Activated CD4-positive, CD25-positive, alpha-beta regulatory T cell (primary cell): Measurements from ENCODE around the gene FHOD3.

ENCODE experiments used
- DNase-seq, 4 experiments: peaks; one replicate each; lab custom pipeline; 2025; lab: John Stamatoyannopoulos, UW

FHOD3 gene

GRCh38 chr18:36381075-36381474, 83.6 kb downstream of the FHOD3 start:
- DNase-seq, result no peak

- no peak for DNase-seq
Observed at GRCh38 chr18:36382854-36383253, 85.3 kb downstream of the FHOD3 start.

- no peak for DNase-seq
Observed at GRCh38 chr18:36386150-36386920, 88.8 kb downstream of the FHOD3 start.

- DNase-seq, result no peak
Observed at GRCh38 chr18:36387310-36387709, 89.8 kb downstream of the FHOD3 start.

- DNase-seq, result no peak
Observed at GRCh38 chr18:36388310-36388709, 90.8 kb downstream of the FHOD3 start.

GRCh38 chr18:36389027-36389426, 91.5 kb downstream of the FHOD3 start:
- no peak for DNase-seq

GRCh38 chr18:36389811-36390581, 92.5 kb downstream of the FHOD3 start:
- no peak for DNase-seq

GRCh38 chr18:36391426-36392145, 94.1 kb downstream of the FHOD3 start:
- no peak for DNase-seq

GRCh38 chr18:36392164-36392978, 94.9 kb downstream of the FHOD3 start:
- DNase-seq, result no peak

GRCh38 chr18:36392979-36393287, 95.4 kb downstream of the FHOD3 start:
- no peak for DNase-seq

- DNase-seq, result no peak
Observed at GRCh38 chr18:36394486-36394885, 97.0 kb downstream of the FHOD3 start.

GRCh38 chr18:36396190-36396589, 98.7 kb downstream of the FHOD3 start:
- DNase-seq, result no peak

- DNase-seq, result no peak
Observed at GRCh38 chr18:36397033-36397432, 99.5 kb downstream of the FHOD3 start.

- no peak for DNase-seq
Observed at GRCh38 chr18:36398419-36398818, 100.9 kb downstream of the FHOD3 start.

GRCh38 chr18:36399055-36399454, 101.5 kb downstream of the FHOD3 start:
- no peak for DNase-seq

- DNase-seq, result no peak
Observed at GRCh38 chr18:36401462-36401861, 103.9 kb downstream of the FHOD3 start.

GRCh38 chr18:36402765-36403396, 105.4 kb downstream of the FHOD3 start:
- DNase-seq, result no peak

GRCh38 chr18:36403896-36404820, 106.6 kb downstream of the FHOD3 start:
- no peak for DNase-seq

GRCh38 chr18:36405611-36406010, 108.1 kb downstream of the FHOD3 start:
- DNase-seq, result no peak

GRCh38 chr18:36406805-36407204, 109.3 kb downstream of the FHOD3 start:
- no peak for DNase-seq
